ENCODE data around the gene RAB7B.

DNA sequence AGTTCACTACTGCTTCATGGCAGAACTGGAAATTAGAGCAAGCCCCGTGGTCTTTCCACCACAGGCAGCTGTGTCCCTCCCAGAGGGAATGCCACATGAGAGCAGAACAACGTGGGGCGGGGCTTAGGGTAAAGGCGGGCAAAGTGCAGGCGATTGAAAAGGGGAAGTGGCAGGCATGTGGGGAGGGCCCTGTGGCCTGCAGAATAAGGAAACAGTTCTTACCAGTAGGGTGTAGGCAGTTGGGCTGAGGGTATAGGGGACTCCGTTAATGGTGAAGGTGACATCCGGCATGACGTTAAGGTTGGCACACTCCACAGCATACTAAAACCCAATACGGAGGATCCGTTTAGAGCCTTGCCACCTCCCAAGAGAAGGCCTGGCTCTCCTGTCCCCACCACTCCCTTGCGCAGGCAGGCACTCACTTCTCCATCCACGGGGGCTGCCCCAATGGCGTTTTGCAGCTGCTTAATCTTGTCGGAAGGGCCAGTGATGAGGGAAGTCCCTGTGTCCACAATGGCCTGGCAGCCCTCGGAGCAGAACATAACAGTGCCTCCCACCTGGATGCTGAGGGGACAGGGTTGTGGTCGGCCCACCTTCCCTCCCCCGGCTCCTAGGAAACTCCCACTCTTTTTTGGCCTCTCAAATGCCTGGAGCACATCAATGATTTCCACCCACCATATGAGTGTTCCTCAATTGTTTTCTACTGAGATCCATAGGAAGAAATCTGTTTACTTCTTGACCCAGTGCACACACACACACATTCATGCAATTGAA, 9.1 kb upstream of the RAB7B start:
- TF ChIP-seq CTCF (IDR thresholded peaks at IDR 0.05), result no peak
- TF ChIP-seq POLR2A (IDR thresholded peaks at IDR 0.05), result no peak

Measured in right lobe of liver (tissue), 4 donors.